Measurements from ENCODE around the gene KRTAP5-6.
"Not testable (repeated sequence)": the region's sequence is repeated elsewhere in the genome, so short reads cannot be mapped to it uniquely, and the experiment has no call there.

The KRTAP5-6 gene

GRCh38 chr11:1683904-1684572 lies 13.0 kb upstream of the KRTAP5-6 start:
- DNase-seq: not testable (repeated sequence)

GRCh38 chr11:1684886-1685874 lies 11.8 kb upstream of the KRTAP5-6 start:
- not testable (repeated sequence) for DNase-seq

GRCh38 chr11:1686220-1686619 lies 10.8 kb upstream of the KRTAP5-6 start:
- DNase-seq: not testable (repeated sequence)

GRCh38 chr11:1688336-1688947 lies 8.6 kb upstream of the KRTAP5-6 start:
- not testable (repeated sequence) for DNase-seq

- not testable (repeated sequence) for DNase-seq
These were observed 7.5 kb upstream of the KRTAP5-6 start for GRCh38 chr11:1689250-1690166.

GRCh38 chr11:1690167-1691025 lies 6.6 kb upstream of the KRTAP5-6 start:
- DNase-seq: no peak

GRCh38 chr11:1691026-1691877 lies 5.7 kb upstream of the KRTAP5-6 start:
- DNase-seq: no peak

GRCh38 chr11:1691878-1692707 lies 4.9 kb upstream of the KRTAP5-6 start:
- DNase-seq: no peak

- DNase-seq: no peak
These were observed 4.2 kb upstream of the KRTAP5-6 start for GRCh38 chr11:1692708-1693326.

GRCh38 chr11:1693327-1694063 lies 3.5 kb upstream of the KRTAP5-6 start:
- peak; percentile 59 for DNase-seq

- DNase-seq: peak; percentile 79
These were observed 2.7 kb upstream of the KRTAP5-6 start for GRCh38 chr11:1694064-1694845.

GRCh38 chr11:1694846-1695547 lies 2.0 kb upstream of the KRTAP5-6 start:
- DNase-seq: no peak

GRCh38 chr11:1695548-1696108 lies 1.4 kb upstream of the KRTAP5-6 start:
- DNase-seq: no peak

- DNase-seq: no peak
These were observed 2.8 kb downstream of the KRTAP5-6 start for GRCh38 chr11:1699771-1700170.

GRCh38 chr11:1701091-1701807 lies 4.3 kb downstream of the KRTAP5-6 start:
- DNase-seq: peak; percentile 4

GRCh38 chr11:1702506-1702905 lies 5.5 kb downstream of the KRTAP5-6 start:
- no peak for DNase-seq
